HFFc6 (cell line): Measurements from ENCODE around the gene RBM14. TPM values are rescaled to one million over a fixed set of nuclear protein-coding genes. Genes with fewer than 3 reads are reported as not detected.

Experiments used
- DNase-seq: peaks from one replicate; pipeline ENCODE4 v3.0.0-alpha.2; 2018
- H3K27ac Mint-ChIP-seq: 2 replicates; pipeline ENCODE4 v1.8.0; 2020; ENCODE audit warnings: mild to moderate bottlenecking, mixed read lengths
- H3K27me3 Mint-ChIP-seq: 2 replicates; pipeline ENCODE4 v1.8.0; 2021; ENCODE audit warnings: mild to moderate bottlenecking, moderate library complexity, mixed read lengths; ENCODE audit not compliant: insufficient read depth
- H3K36me3 Mint-ChIP-seq: 2 replicates; pipeline ENCODE4 v1.8.0; 2021; ENCODE audit warnings: low read depth, mixed read lengths
- H3K4me1 Mint-ChIP-seq: 2 replicates; pipeline ENCODE4 v1.8.0; 2020; ENCODE audit warnings: low read depth, mixed read lengths
- H3K4me3 Mint-ChIP-seq: 2 replicates; pipeline ENCODE4 v1.8.0; 2020; ENCODE audit warnings: mild to moderate bottlenecking, moderate library complexity, mixed read lengths
- H3K9me3 Mint-ChIP-seq: 2 replicates; pipeline ENCODE4 v1.8.0; 2020; ENCODE audit warnings: mild to moderate bottlenecking, mixed read lengths
- total RNA-seq, 6 experiments: library from RNA; stranded (reverse); fragmentation: NEBNext Ultra II Directional; extraction: Animal tissue kit (Norgen Biotek cat#: 25700); gene quantifications; 2 replicates in 1 of 6; 3 replicates in 5 of 6; pipeline ENCODE4 v1.2.3, GENCODE V29; 2021
- TF ChIP-seq, protein P1 (sequence below): fragments of 200-600 bp; sonication (generic); IDR thresholded peaks from 2 replicates; pipeline ENCODE4 v1.5.0; 2021; ENCODE audit warnings: antibody characterized with exemption, mild to moderate bottlenecking

Gene RBM14
- total RNA-seq, 6 experiments from 2014 or later, result 54.1 to 71.5 (median 64.9) TPM

- TF ChIP-seq, protein P1, sequence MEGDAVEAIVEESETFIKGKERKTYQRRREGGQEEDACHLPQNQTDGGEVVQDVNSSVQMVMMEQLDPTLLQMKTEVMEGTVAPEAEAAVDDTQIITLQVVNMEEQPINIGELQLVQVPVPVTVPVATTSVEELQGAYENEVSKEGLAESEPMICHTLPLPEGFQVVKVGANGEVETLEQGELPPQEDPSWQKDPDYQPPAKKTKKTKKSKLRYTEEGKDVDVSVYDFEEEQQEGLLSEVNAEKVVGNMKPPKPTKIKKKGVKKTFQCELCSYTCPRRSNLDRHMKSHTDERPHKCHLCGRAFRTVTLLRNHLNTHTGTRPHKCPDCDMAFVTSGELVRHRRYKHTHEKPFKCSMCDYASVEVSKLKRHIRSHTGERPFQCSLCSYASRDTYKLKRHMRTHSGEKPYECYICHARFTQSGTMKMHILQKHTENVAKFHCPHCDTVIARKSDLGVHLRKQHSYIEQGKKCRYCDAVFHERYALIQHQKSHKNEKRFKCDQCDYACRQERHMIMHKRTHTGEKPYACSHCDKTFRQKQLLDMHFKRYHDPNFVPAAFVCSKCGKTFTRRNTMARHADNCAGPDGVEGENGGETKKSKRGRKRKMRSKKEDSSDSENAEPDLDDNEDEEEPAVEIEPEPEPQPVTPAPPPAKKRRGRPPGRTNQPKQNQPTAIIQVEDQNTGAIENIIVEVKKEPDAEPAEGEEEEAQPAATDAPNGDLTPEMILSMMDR, result no peak
- no peak for DNase-seq
- Mint-ChIP-seq H3K4me1 (peaks cover 29% of the 10 kb centered on the region), H3K9me3 (no peaks in the 10 kb centered on the region), H3K36me3 (peaks cover 45% of the 10 kb centered on the region), H3K4me3 (no peak overlapping the region), H3K27ac (no peak overlapping the region), H3K27me3 (peaks cover 4% of the 10 kb centered on the region)
Observed at GRCh38 chr11:66625752-66626149, 9.3 kb downstream of the RBM14 start.

GRCh38 chr11:66626382-66626781 lies 10.0 kb downstream of the RBM14 start:
- Mint-ChIP-seq H3K27ac (no peak overlapping the region), H3K4me1 (peaks cover 23% of the 10 kb centered on the region), H3K4me3 (no peak overlapping the region), H3K9me3 (no peaks in the 10 kb centered on the region), H3K27me3 (peaks cover 4% of the 10 kb centered on the region), H3K36me3 (peaks cover 45% of the 10 kb centered on the region)
- DNase-seq, result no peak
- TF ChIP-seq, protein P1, result no peak

DNA sequence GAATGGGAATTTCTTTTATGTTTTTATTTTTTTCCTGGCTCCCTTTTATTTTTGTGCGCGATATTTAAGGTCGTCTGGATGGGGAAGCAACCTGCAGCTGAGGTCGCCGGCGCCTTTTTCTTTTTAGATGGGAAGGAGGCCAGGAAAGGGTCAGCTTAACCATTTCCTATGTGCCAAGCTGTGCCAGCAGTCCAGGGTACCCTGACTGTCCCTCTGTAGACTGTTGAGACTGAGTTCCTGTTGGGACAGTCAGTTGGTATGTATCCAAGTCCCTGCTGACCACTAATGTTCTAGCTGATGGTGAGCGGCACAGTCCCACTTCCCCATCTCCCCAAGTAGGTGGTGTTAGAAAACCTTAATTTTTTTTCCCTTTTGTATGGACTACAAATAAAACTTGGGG lies 10.5 kb downstream of the RBM14 start:
- no peak overlapping the region for H3K27ac Mint-ChIP-seq
- TF ChIP-seq, protein P1, result no peak
- H3K4me3 Mint-ChIP-seq, result no peak overlapping the region
- H3K9me3 Mint-ChIP-seq, result no peaks in the 10 kb centered on the region
- H3K27me3 Mint-ChIP-seq, result peaks cover 4% of the 10 kb centered on the region
- H3K4me1 Mint-ChIP-seq, result peaks cover 18% of the 10 kb centered on the region
- DNase-seq, result no peak
- H3K36me3 Mint-ChIP-seq, result peaks cover 49% of the 10 kb centered on the region

DNA sequence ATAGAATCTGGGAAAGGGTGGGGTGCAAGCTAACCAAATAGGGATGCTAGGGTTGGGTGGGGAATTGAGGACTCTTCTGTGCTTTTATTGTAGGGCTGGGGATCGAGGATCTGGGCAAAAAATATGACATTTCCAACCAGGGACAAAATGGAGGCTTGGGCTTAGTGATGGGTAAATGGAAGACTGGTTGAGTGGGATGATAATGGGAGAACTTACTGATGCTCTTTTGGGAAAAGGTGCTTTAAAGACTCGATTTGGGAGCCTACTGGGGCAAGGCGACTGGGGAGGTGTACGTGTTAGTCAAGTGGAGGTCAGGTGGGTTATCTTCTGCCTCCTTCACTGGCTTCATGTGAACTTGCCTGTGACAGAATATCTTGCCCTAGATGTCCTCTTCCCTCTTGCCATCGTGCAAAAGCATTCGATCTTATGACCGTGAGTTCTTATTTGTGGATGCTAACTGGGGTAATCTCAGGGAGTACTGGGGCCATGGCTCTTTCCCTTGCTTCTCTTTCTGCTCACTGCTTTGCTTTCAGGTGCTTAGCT lies 11.7 kb downstream of the RBM14 start:
- Mint-ChIP-seq H3K4me3 (no peak overlapping the region), H3K36me3 (peaks cover 44% of the 10 kb centered on the region), H3K4me1 (peaks cover 9% of the 10 kb centered on the region), H3K27me3 (peaks cover 4% of the 10 kb centered on the region), H3K27ac (no peak overlapping the region), H3K9me3 (no peaks in the 10 kb centered on the region)
- DNase-seq, result no peak
- TF ChIP-seq, protein P1, result no peak

DNA sequence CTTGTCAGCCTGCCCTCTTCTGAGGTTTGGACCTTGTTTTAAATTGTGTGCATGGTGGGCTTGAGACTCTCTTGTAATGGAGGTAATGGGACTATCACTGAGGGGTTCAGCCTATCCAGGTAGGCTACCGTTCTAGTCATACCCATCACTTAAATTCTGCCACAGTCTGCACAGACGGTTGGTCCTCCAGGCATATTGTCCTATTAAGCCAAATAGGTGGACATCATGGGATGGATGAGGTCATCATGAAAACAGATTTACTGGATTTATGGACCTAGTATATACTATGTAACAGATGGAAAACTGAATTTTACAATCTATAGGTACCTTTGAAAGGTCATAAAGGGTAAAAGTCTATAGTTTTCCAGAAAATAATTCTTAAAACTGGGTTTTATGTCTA lies 12.9 kb downstream of the RBM14 start:
- Mint-ChIP-seq H3K27me3 (peaks cover 4% of the 10 kb centered on the region), H3K4me1 (no peaks in the 10 kb centered on the region), H3K27ac (no peak overlapping the region), H3K36me3 (peaks cover 41% of the 10 kb centered on the region), H3K4me3 (no peak overlapping the region), H3K9me3 (no peaks in the 10 kb centered on the region)
- TF ChIP-seq, protein P1, result no peak
- DNase-seq, result no peak

DNA sequence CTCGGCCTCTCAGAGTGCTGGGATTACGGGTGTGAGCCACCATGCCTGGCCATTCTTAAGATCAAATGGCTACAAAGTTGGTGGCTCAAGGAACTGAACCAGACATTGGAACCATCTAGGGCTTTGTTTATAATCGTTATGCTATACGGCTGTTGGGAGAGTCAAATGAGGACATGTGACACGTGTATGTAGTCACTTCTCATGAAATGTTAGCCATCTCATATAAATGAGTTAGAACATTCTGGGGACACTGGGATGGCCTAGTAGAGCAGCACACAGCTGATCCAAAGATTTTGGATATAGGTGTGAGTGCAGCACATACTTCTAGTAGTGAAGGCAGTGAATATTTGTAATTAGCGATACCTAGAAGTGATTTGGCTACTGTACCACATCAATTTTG lies 15.5 kb downstream of the RBM14 start:
- H3K4me3 Mint-ChIP-seq, result no peak overlapping the region

More for the DNA sequence above, 15.5 kb downstream of the RBM14 start:
- peaks cover 2% of the 10 kb centered on the region; the same call in 1 of the 2 replicates for H3K27me3 Mint-ChIP-seq
- no peak overlapping the region for H3K27ac Mint-ChIP-seq
- peaks cover 47% of the 10 kb centered on the region for H3K36me3 Mint-ChIP-seq
- no peak for DNase-seq
- no peaks in the 10 kb centered on the region for H3K9me3 Mint-ChIP-seq
- H3K4me1 Mint-ChIP-seq, result peaks cover 7% of the 10 kb centered on the region
- TF ChIP-seq, protein P1, result no peak
